Esophagus (tissue), 2 donors: ENCODE measurements around the gene PARP2. TPM values are rescaled to one million over a fixed set of nuclear protein-coding genes. Genes with fewer than 3 reads are reported as not detected.

Experiments used
- H3K27ac ChIP-seq, 2 donors: one replicate each; pipeline ENCODE4 v1.5.1; 2013; ENCODE audit warnings: low read depth in 2 of 2, mild to moderate bottlenecking in 2 of 2, inconsistent platforms in 1 of 2, low read length in 1 of 2, moderate library complexity in 1 of 2
- H3K27me3 ChIP-seq, 2 donors: one replicate each; pipeline ENCODE4 v1.6.1; 2013; ENCODE audit warnings: low read length in 2 of 2, control low read depth in 1 of 2, mild to moderate bottlenecking in 1 of 2; ENCODE audit not compliant: insufficient read depth in 2 of 2, control insufficient read depth in 1 of 2
- H3K36me3 ChIP-seq, 2 donors: one replicate each; pipeline ENCODE4 v1.6.1; 2013; ENCODE audit warnings: low read length in 1 of 2; ENCODE audit not compliant: control insufficient read depth in 2 of 2, insufficient read depth in 2 of 2
- H3K4me1 ChIP-seq, 2 donors: one replicate each; pipeline ENCODE4 v1.6.1; 2013; ENCODE audit warnings: low read length in 1 of 2; ENCODE audit not compliant: control insufficient read depth in 2 of 2, insufficient read depth in 2 of 2
- H3K4me3 ChIP-seq, 2 donors: one replicate each; pipeline ENCODE4 v1.5.1; 2013; ENCODE audit warnings: low read length in 2 of 2, mild to moderate bottlenecking in 2 of 2, low read depth in 1 of 2, moderate library complexity in 1 of 2
- H3K9me3 ChIP-seq, 2 donors: one replicate each; pipeline ENCODE4 v1.6.1; 2013; ENCODE audit warnings: mild to moderate bottlenecking in 2 of 2, low read depth in 1 of 2, low read length in 1 of 2, moderate library complexity in 1 of 2; ENCODE audit not compliant: control insufficient read depth in 2 of 2, insufficient read depth in 1 of 2
- WGBS, 2 donors: extraction: QIAGEN DNeasy Blood & Tissue Kit; methylation state at CpG; one replicate each; pipeline ENCODE4 v1.1.7; 2013; 5-methylcytosine and 5-hydroxymethylcytosine counted together
- polyA plus RNA-seq, 2 donors: library from polyadenylated mRNA; stranded (reverse); fragments of 200-250 nt; gene quantifications; one replicate each; pipeline ENCODE4 v1.2.3, GENCODE V29; 2013
- donor health status: healthy with polysubstance abuse.
- donor health status: Bipolar disorder and iron deficiency.

Gene PARP2
- polyA plus RNA-seq, 2 donors = 11.5 to 13.3 TPM

DNA sequence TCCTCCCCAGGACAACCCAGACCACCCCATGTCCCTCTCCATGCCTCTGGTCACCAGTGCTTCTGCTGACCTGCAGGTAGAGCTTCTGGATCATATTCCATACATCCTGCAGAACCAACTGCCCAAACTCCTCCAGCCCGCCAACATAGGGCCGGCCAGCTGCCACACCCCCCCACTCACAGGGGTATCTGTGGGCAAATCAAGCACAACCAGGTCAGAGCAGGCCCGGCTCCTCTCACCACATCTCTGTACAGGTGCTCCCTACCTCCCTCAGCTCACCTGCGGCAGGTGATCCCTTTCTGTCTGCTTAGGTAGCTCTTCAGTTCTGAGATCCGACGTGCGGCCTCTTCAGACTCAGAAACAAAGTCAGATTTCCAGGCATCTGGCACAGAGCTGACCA, 40.9 kb downstream of the PARP2 start:
- 86 to 95% methylated on average over 7 of the region's 7 CpGs for WGBS, 2 donors
- H3K4me1 ChIP-seq = no peaks in the 10 kb centered on the region
- H3K36me3 ChIP-seq = peaks cover 53 to 65% of the 10 kb centered on the region in 2 donors
- no peaks in the 10 kb centered on the region for H3K27me3 ChIP-seq
- H3K9me3 ChIP-seq = no peaks in the 10 kb centered on the region
- H3K27ac ChIP-seq = no peak overlapping the region
- no peak overlapping the region for H3K4me3 ChIP-seq

DNA sequence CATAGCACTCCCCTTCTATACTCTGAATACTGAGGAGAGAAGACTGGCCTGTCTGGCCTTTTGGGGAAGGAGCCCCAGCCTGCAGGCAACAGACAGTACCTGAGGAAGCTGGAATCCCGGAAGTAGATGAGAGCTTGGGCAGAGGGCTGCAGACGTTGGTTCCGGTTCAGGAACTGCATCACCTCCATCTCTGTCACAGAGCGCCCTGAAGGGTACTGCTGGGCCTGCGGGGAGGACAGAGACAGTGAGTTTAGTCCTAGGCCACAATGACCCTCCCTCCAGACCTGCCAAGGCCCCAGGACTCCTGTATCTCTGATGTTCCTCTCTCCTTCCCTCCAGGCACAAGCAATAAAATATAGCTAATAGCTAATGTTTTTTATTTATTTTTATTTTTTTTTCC, 41.5 kb downstream of the PARP2 start:
- Histone ChIP-seq H3K36me3 (peaks cover 56 to 64% of the 10 kb centered on the region in 2 donors), H3K9me3 (no peaks in the 10 kb centered on the region), H3K4me1 (no peaks in the 10 kb centered on the region), H3K27ac (no peak overlapping the region), H3K4me3 (no peak overlapping the region), H3K27me3 (no peaks in the 10 kb centered on the region)
- WGBS, 2 donors = 94 to 95% methylated on average over 5 of the region's 5 CpGs

DNA sequence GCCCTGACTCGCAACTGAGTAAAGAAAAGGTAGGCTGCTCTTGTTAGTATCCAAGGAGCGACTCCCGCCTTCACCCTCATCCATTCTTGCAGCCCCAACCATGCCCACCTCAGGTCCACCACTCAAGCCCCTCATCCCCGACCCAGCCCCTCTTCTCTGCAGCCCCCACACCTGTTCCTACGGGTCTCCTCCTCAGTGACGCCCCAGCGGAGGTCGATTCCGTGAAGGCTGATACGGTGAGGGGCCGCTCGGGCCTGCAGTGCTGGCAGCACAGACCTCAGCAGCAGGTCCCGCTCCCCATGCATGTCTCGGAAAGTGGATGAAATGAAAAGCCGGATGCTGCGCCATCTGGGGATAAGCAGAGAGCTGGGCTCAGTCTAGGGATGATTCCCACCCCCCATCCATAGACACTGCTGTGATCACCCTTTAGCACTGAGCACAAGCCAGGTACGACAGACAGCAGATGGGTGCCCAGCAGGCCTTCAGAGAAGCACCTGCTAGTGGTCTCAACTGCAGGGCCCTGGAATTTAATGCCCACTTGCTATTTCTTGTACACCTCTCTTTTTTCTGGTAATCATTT, 42.9 kb downstream of the PARP2 start:
- H3K9me3 ChIP-seq = no peaks in the 10 kb centered on the region
- H3K4me3 ChIP-seq = no peak overlapping the region
- no peaks in the 10 kb centered on the region for H3K4me1 ChIP-seq
- peaks cover 58 to 61% of the 10 kb centered on the region in 2 donors for H3K36me3 ChIP-seq
- no peak overlapping the region for H3K27ac ChIP-seq
- no peaks in the 10 kb centered on the region for H3K27me3 ChIP-seq
- WGBS, 2 donors = 97 to 98% methylated on average over 17 of the region's 17 CpGs

DNA sequence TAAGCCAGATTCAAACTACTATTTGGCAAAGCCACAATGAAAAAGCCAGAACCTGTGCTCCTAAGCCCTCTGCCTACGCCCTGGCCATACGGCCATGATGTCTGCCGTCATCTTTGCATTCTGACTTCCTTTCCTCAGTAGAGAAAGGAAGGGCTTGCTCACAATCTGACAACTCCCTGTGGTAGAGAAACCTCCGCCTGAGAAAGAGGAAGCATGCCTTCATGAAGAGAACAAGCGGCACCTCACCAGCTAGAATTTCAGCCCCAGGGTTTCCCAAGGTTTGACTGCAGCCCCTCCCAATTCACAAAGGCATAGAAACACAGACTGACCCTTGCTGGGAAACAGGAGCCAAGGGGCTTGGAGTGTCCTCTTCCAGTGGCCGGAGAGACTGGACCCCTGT, 44.1 kb downstream of the PARP2 start:
- WGBS, 2 donors = 89% methylated on average over 6 of the region's 6 CpGs
- Histone ChIP-seq H3K36me3 (peaks cover 50 to 58% of the 10 kb centered on the region in 2 donors), H3K27ac (no peak overlapping the region), H3K27me3 (no peaks in the 10 kb centered on the region), H3K9me3 (no peaks in the 10 kb centered on the region), H3K4me3 (no peak overlapping the region), H3K4me1 (no peaks in the 10 kb centered on the region)

DNA sequence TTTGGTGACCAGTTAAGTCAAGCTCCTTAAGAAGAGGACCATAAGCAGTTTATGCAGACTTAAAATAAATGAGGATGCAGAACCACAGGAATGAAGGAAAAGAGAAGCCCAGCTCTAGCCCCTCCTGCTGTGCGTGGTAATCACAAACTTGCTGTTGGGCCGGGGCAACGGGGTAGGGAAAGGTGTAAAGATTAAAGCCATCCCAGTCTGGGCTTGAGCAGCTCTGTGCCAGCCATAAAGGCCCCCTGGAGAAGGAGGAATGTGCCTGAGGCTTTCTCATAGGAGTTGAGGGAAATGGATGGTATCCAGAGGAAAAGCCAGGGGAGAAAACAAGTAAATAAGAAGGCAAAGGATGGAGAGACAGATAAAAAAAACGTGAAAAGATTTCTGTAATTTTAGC, 44.7 kb downstream of the PARP2 start:
- Histone ChIP-seq H3K36me3 (peaks cover 45 to 54% of the 10 kb centered on the region in 2 donors), H3K4me1 (no peaks in the 10 kb centered on the region), H3K4me3 (no peak overlapping the region), H3K27me3 (no peaks in the 10 kb centered on the region), H3K9me3 (no peaks in the 10 kb centered on the region), H3K27ac (no peak overlapping the region)
- WGBS, 2 donors = 64 to 65% methylated on average over 4 of the region's 4 CpGs

DNA sequence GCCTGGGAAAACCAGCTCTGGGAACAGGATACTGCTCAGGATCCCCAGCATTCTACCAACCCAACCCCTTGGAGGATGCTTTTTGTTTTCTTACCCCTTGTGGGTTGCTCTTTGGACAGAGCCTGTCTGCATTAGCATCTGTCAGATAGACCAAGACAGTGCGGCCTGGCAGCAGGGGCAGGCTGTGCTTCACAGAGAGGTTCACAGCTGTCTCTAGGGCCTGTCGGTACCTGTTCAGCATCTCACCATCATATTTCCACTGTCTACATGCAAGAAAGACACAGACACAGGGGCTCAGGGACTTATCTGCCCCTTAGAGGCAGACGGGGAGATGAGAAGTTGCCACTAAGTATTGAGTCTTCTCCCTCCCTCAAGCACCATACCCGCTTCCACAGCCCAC, 48.1 kb downstream of the PARP2 start:
- Histone ChIP-seq H3K36me3 (peaks cover 36 to 46% of the 10 kb centered on the region in 2 donors), H3K27ac (no peak overlapping the region), H3K4me3 (no peak overlapping the region), H3K9me3 (no peaks in the 10 kb centered on the region), H3K27me3 (no peaks in the 10 kb centered on the region), H3K4me1 (no peaks in the 10 kb centered on the region)
- whole genome bisulfite sequencing, 2 donors = 93 to 97% methylated on average over 4 of the region's 4 CpGs

DNA sequence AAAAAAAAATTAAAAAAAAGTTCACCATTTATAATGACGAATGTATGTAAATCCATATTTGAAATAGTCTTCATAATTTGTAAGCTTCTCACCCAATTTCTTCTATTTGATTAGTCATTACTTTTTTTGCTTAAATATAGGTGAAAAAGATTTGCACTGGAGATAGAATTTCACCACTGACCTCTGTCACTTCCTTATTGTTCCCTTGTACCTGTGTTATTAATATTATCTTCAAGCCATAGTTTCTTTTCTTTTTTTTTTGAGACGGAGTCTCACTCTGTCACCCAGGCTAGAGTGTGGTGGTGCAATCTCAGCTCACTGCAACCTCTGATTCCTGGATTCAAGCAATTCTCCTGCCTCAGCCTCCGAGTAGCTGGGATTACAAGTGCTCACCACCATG, 54.1 kb downstream of the PARP2 start:
- H3K27me3 ChIP-seq = no peaks in the 10 kb centered on the region
- H3K4me3 ChIP-seq = no peak overlapping the region
- no peak overlapping the region for H3K27ac ChIP-seq
- peaks cover 13 to 17% of the 10 kb centered on the region in 2 donors for H3K36me3 ChIP-seq
- no peaks in the 10 kb centered on the region for H3K9me3 ChIP-seq
- 85 to 93% methylated on average over 3 of the region's 3 CpGs for WGBS, 2 donors
- no peaks in the 10 kb centered on the region for H3K4me1 ChIP-seq

DNA sequence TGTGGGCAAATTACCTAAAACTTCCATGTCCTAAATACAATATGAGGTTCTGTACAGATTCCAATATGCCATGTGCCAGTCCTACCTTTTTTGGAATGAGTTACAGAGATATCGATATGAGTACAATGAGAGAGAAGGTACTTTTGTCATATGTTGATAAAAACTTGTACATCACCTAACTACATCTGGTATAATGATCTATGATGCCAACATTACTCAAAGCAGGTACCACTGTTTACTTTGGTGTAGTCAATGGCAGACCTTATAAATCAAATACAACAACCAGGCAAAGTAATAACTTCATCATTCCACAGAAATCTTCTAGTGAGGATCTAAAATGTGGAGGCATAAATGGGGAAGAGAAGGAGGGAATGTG, 57.1 kb downstream of the PARP2 start:
- no peaks in the 10 kb centered on the region for H3K9me3 ChIP-seq
- peak overlapping the region in 1 of 2 donors; percentile 54 for H3K27ac ChIP-seq
- no peaks in the 10 kb centered on the region for H3K27me3 ChIP-seq
- peaks cover 13 to 19% of the 10 kb centered on the region in 2 donors for H3K36me3 ChIP-seq
- no peaks in the 10 kb centered on the region for H3K4me1 ChIP-seq
- no peak overlapping the region for H3K4me3 ChIP-seq
- WGBS, 2 donors = 70 to 75% methylated on average over 1 of the region's 1 CpG

DNA sequence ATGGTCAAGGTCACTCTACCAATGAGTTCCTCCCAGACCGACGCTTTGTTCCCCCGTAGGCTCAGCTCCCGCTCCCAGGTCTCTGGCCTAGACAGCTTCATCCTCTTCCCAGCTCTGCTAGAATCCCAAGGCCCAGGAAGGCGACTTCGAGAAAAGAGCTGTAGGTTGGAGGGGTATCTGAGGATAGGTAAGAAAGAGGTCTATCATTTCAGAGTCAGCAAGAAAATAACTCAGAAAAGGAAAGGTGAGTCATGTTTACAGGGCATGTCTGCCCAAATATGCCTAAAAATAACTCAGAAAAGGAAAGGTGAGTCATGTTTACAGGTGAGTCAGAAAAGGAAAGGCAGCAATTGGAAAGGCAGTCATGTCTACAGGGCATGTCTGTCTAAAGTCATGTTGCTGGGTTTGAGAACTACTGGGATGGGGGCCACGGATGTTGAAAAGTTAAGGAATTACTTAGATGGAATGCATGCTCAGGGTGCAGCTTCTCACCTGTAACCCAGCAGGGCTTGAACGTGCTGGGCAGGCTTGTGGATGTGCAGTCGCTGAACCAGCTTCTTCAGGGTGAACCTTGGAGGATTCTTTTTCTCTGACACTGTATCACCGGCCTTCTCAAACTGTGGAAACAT, 57.6 kb downstream of the PARP2 start:
- Histone ChIP-seq H3K9me3 (no peaks in the 10 kb centered on the region), H3K4me3 (no peak overlapping the region), H3K27me3 (no peaks in the 10 kb centered on the region), H3K36me3 (peaks cover 10 to 17% of the 10 kb centered on the region in 2 donors), H3K4me1 (no peaks in the 10 kb centered on the region), H3K27ac (peak overlapping the region in 1 of 2 donors; percentile 54)
- WGBS, 2 donors = 62 to 76% methylated on average over 10 of the region's 10 CpGs

DNA sequence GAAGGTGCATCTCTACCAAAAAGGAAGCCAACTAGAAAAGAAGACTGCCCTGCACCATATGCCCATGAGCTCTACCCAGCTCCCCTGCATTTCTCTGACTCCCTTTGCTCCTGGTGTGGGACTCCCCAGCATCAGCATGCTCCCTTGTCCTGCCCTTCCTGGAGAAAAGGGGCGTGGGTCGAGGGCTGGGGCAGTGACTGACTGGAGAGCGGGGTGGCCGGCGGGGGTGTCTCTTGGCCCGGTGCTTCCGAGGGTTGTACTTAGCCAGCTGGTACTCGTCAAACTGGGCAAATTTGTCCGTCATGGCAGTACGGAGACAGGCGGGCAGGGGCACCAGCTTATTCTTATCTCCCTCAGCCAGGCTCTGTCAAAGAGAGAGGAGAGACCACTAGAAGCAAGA, 60.1 kb downstream of the PARP2 start:
- Histone ChIP-seq H3K9me3 (no peaks in the 10 kb centered on the region), H3K27me3 (no peaks in the 10 kb centered on the region), H3K4me1 (no peaks in the 10 kb centered on the region), H3K27ac (no peak overlapping the region), H3K4me3 (no peak overlapping the region), H3K36me3 (peaks cover 23 to 26% of the 10 kb centered on the region in 2 donors)
- 89 to 95% methylated on average over 11 of the region's 11 CpGs for WGBS, 2 donors
